Measurements from ENCODE around the gene LRRC4.

The LRRC4 gene

DNA sequence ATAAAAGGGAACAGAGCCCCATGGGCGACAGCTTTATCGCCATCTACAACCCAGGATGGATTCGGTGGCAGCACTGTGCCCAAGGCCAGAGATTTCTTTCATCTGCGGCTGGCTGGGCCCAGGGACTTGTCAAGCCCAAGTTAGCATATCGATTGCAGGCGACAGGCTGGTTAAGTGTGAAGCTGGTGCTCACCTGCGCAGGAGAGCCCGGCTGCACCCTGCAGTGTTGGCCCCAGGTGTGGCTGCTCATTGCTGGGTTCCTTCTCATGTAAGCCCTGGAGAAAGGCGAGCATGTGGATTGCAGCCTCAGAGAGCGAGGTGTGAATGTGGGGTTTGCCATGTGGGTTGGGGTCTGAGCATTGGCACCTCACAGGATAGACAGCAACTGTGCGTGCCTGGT, 40.6 kb upstream of the LRRC4 start:
- Histone ChIP-seq H3K9me3 (ENCODE audit: control insufficient read depth in 1 of 2, low read length in 2 of 2) (no peaks in the 10 kb centered on the region), H3K27me3 (ENCODE audit: low read depth, low read length) (no peaks in the 10 kb centered on the region), H3K27ac (ENCODE audit: low read length) (no peak overlapping the region), H3K36me3 (ENCODE audit: control insufficient read depth in 1 of 2, insufficient read depth in 2 of 2, low read length in 2 of 2) (peaks cover 0 to 7% of the 10 kb centered on the region in 2 donors), H3K4me3 (ENCODE audit: low read depth in 1 of 2, low read length in 2 of 2) (no peak overlapping the region), H3K4me1 (ENCODE audit: control insufficient read depth in 1 of 2, insufficient read depth in 2 of 2, low read length in 2 of 2) (peaks cover 0 to under 1% of the 10 kb centered on the region in 2 donors)

DNA sequence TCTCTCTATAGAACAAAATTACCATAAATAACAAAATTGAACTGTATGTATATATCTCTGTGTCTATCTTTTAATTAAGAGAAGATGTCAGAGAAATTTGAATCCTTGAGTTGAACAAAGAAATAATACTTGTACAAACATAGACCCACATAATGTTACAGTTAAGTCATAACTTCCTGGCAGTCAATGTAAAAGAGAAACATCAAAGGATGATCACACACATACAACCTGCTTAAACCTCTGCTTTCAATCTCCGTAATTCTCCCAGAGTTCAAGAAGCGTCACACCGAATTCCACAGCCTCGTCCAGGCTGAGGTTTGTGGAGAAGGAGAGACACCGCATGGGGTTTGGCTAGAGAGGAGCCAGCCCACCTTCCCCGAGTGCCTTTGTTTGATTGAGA, 40.1 kb upstream of the LRRC4 start:
- no peak overlapping the region for H3K27ac ChIP-seq (ENCODE audit: low read length)
- H3K4me1 ChIP-seq (ENCODE audit: control insufficient read depth in 1 of 2, insufficient read depth in 2 of 2, low read length in 2 of 2): no peaks in the 10 kb centered on the region
- H3K36me3 ChIP-seq (ENCODE audit: control insufficient read depth in 1 of 2, insufficient read depth in 2 of 2, low read length in 2 of 2): peaks cover 0 to 7% of the 10 kb centered on the region in 2 donors
- no peaks in the 10 kb centered on the region for H3K27me3 ChIP-seq (ENCODE audit: low read depth, low read length)
- no peak overlapping the region for H3K4me3 ChIP-seq (ENCODE audit: low read depth in 1 of 2, low read length in 2 of 2)
- no peaks in the 10 kb centered on the region for H3K9me3 ChIP-seq (ENCODE audit: control insufficient read depth in 1 of 2, low read length in 2 of 2)

DNA sequence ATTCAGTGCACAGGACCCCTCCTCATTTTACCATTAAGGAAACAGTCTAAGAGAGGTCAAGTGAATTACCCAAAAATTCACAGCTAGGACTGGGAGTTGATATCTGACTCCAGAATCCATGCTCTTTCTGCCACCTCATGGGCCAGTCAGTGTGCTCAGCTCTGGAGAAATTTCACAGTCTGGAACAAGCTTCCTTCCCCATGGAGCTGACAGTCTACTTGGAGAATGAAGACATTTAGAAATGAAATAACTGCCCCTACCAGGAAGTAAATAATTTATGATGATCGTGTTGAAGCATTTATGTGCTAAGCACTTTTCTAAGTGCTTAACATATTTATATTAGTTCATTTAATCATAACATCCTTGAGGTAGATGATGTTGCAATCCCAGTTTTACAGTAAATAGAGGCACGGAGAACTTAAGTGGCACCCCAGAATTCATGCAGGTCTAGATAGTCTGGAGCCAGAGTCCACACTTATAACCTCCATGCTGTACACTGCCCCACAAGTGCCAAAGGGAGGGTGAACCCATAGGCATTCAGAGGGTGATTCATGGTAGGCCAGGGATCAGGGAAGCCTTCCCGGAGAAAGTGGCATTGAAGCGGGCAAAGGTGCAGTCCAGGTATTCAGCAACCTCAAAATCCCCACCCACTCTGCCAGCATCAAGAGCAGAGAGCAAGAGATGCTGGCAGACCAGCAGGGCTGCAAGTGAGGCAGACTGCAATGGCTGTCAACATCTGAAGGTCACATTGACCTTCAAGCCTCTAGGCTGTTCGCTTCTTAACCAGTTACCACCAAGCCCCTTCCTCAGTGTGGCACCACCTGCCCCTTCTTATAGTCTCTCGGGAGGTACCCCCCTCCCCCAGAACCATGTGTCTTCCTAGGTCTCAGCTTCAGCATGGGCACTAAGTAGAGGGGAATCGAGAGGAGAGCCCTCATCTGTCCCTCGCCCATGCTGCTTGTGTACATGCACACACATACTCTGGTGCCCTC, 38.4 kb upstream of the LRRC4 start:
- H3K9me3 ChIP-seq (ENCODE audit: control insufficient read depth in 1 of 2, low read length in 2 of 2): no peaks in the 10 kb centered on the region
- H3K4me3 ChIP-seq (ENCODE audit: low read depth in 1 of 2, low read length in 2 of 2): no peak overlapping the region
- H3K27ac ChIP-seq (ENCODE audit: low read length): no peak overlapping the region
- peaks cover 0 to 6% of the 10 kb centered on the region in 2 donors for H3K36me3 ChIP-seq (ENCODE audit: control insufficient read depth in 1 of 2, insufficient read depth in 2 of 2, low read length in 2 of 2)
- no peaks in the 10 kb centered on the region for H3K4me1 ChIP-seq (ENCODE audit: control insufficient read depth in 1 of 2, insufficient read depth in 2 of 2, low read length in 2 of 2)
- no peaks in the 10 kb centered on the region for H3K27me3 ChIP-seq (ENCODE audit: low read depth, low read length)

DNA sequence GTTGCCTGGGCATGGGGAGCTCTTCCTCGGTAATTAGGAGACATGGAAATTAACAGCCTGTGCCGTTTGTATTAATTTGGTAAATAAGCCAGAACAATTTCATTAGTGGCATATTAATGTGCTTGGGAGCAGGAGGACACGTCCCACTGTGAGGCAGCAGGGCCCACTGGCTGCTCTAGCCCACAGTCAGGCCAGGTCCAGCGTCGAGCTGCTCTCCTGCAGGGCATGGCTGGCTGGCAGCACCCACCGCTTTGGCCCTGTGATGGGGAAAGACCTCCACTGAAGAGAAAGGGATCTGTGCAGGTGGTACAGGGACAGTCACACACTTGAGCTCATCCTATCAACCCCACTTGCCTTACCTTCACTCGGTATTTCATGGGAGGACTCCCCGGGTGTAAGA, 37.5 kb upstream of the LRRC4 start:
- no peak overlapping the region for H3K4me3 ChIP-seq (ENCODE audit: low read depth in 1 of 2, low read length in 2 of 2)
- H3K27ac ChIP-seq (ENCODE audit: low read length): no peak overlapping the region
- no peaks in the 10 kb centered on the region for H3K36me3 ChIP-seq (ENCODE audit: control insufficient read depth in 1 of 2, insufficient read depth in 2 of 2, low read length in 2 of 2)
- no peaks in the 10 kb centered on the region for H3K4me1 ChIP-seq (ENCODE audit: control insufficient read depth in 1 of 2, insufficient read depth in 2 of 2, low read length in 2 of 2)
- no peaks in the 10 kb centered on the region for H3K9me3 ChIP-seq (ENCODE audit: control insufficient read depth in 1 of 2, low read length in 2 of 2)
- H3K27me3 ChIP-seq (ENCODE audit: low read depth, low read length): no peaks in the 10 kb centered on the region

DNA sequence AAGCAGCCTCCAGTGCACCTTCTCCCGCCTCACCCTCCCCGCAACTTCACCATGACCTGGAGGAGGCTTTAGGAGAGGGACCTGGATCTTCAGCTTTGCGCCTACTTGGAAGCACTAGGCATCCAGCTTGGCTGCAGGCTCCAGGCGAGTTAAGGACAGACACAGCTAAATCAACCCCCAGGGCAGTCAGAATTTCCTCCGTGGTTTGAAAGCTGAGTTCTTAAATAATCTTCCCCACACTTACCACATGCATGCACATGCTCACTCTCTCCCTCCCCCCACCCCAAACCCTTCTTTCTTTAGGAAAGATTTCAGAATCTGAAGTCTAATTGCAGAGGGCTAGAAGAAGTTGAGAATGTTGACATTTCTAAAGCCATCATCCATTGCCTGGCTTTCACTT, 36.7 kb upstream of the LRRC4 start:
- H3K4me1 ChIP-seq (ENCODE audit: control insufficient read depth in 1 of 2, insufficient read depth in 2 of 2, low read length in 2 of 2): no peaks in the 10 kb centered on the region
- no peak overlapping the region for H3K4me3 ChIP-seq (ENCODE audit: low read depth in 1 of 2, low read length in 2 of 2)
- no peaks in the 10 kb centered on the region for H3K9me3 ChIP-seq (ENCODE audit: control insufficient read depth in 1 of 2, low read length in 2 of 2)
- H3K27ac ChIP-seq (ENCODE audit: low read length): no peak overlapping the region
- H3K36me3 ChIP-seq (ENCODE audit: control insufficient read depth in 1 of 2, insufficient read depth in 2 of 2, low read length in 2 of 2): no peaks in the 10 kb centered on the region
- no peaks in the 10 kb centered on the region for H3K27me3 ChIP-seq (ENCODE audit: low read depth, low read length)

DNA sequence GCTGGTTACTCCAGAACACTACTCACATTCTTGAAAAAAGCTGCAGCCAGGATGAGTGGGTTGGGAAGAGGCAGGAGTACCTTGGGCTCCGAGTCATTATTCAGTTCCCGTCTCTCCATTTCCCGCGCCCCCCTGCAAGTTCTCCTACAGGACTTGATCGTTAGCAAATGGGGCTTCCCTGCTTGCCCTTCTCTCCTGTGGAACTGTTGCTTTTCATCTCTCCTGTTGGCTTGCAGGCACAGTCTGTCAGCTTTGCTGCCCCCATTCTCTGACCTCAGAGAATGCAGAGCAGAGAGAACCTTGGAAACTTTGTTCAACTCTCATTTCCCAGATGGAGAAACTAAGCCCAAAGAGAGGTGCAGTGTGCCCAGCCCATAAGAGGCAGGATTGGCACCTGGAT, 35.6 kb upstream of the LRRC4 start:
- Histone ChIP-seq H3K36me3 (ENCODE audit: control insufficient read depth in 1 of 2, insufficient read depth in 2 of 2, low read length in 2 of 2) (no peaks in the 10 kb centered on the region), H3K27ac (ENCODE audit: low read length) (no peak overlapping the region)

DNA sequence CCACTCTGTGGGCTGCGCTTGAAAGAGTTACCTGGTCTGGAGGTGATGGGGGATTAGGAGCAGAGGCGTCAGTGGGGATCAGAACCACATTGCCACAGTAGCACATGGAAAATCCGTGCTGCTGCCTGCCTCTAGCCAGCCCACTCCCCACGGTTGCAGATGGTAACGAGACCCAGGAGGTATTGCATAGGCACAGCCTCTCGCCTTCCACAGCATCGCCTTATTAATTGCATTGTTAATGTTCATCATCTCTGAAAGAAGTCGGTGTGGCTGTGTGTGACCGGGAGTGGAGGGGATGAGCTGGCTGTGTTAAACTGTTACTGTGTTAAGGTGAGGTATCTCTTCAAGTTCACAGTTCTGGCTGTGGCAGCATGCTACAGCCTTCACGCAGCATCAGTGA, 35.2 kb upstream of the LRRC4 start:
- Histone ChIP-seq H3K27me3 (ENCODE audit: low read depth, low read length) (no peaks in the 10 kb centered on the region), H3K4me3 (ENCODE audit: low read depth in 1 of 2, low read length in 2 of 2) (no peak overlapping the region), H3K9me3 (ENCODE audit: control insufficient read depth in 1 of 2, low read length in 2 of 2) (no peaks in the 10 kb centered on the region), H3K4me1 (ENCODE audit: control insufficient read depth in 1 of 2, insufficient read depth in 2 of 2, low read length in 2 of 2) (no peaks in the 10 kb centered on the region), H3K27ac (ENCODE audit: low read length) (no peak overlapping the region), H3K36me3 (ENCODE audit: control insufficient read depth in 1 of 2, insufficient read depth in 2 of 2, low read length in 2 of 2) (no peaks in the 10 kb centered on the region)

More for the DNA sequence above, 35.6 kb upstream of the LRRC4 start:
- H3K27me3 ChIP-seq (ENCODE audit: low read depth, low read length): no peaks in the 10 kb centered on the region
- no peak overlapping the region for H3K4me3 ChIP-seq (ENCODE audit: low read depth in 1 of 2, low read length in 2 of 2)
- no peaks in the 10 kb centered on the region for H3K9me3 ChIP-seq (ENCODE audit: control insufficient read depth in 1 of 2, low read length in 2 of 2)
- no peaks in the 10 kb centered on the region for H3K4me1 ChIP-seq (ENCODE audit: control insufficient read depth in 1 of 2, insufficient read depth in 2 of 2, low read length in 2 of 2)

DNA sequence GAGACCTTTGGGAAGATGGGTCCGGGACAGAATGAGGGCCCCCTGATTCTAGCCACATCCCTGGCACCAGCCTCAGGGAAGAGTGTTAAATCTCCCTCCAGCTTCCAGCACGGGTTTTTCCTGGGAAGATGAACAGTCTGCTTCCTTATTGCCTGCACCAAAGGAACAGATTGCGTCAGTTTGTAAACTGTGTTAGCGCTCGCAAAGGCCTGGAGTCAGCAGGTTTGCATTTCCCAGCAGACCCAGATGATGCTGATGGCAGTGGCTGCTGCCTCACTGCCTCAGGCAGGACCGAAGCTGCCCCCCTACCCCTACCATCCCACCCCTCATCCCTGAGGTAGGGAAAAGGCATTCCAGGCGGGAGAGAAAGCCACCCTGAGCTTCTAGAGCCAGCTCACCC, 34.6 kb upstream of the LRRC4 start:
- H3K4me3 ChIP-seq (ENCODE audit: low read depth in 1 of 2, low read length in 2 of 2): no peak overlapping the region
- H3K36me3 ChIP-seq (ENCODE audit: control insufficient read depth in 1 of 2, insufficient read depth in 2 of 2, low read length in 2 of 2): no peaks in the 10 kb centered on the region
- no peaks in the 10 kb centered on the region for H3K9me3 ChIP-seq (ENCODE audit: control insufficient read depth in 1 of 2, low read length in 2 of 2)
- no peaks in the 10 kb centered on the region for H3K4me1 ChIP-seq (ENCODE audit: control insufficient read depth in 1 of 2, insufficient read depth in 2 of 2, low read length in 2 of 2)
- no peaks in the 10 kb centered on the region for H3K27me3 ChIP-seq (ENCODE audit: low read depth, low read length)
- no peak overlapping the region for H3K27ac ChIP-seq (ENCODE audit: low read length)

DNA sequence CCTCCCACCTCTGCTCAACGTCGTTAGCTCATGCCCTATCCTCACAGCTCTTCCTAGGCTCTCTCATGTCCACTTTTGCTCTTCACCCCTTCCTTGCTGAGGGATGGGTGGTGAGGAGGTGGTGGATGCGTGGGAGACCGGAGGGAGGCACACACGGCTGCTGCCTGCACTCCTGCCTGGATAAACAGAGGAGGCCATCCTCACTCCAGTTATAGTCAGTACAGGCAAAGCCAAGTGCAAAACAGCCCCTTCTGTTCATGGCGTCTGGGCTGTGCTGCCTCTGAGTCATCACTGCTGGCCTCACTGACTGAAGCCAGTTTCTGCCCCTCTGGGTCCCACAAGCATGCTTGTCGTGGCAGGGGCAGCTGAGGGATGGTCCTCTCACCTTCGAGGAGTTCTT, 31.9 kb upstream of the LRRC4 start:
- no peaks in the 10 kb centered on the region for H3K4me1 ChIP-seq (ENCODE audit: control insufficient read depth in 1 of 2, insufficient read depth in 2 of 2, low read length in 2 of 2)
- no peak overlapping the region for H3K4me3 ChIP-seq (ENCODE audit: low read depth in 1 of 2, low read length in 2 of 2)
- no peaks in the 10 kb centered on the region for H3K27me3 ChIP-seq (ENCODE audit: low read depth, low read length)
- H3K9me3 ChIP-seq (ENCODE audit: control insufficient read depth in 1 of 2, low read length in 2 of 2): no peaks in the 10 kb centered on the region
- H3K27ac ChIP-seq (ENCODE audit: low read length): no peak overlapping the region
- H3K36me3 ChIP-seq (ENCODE audit: control insufficient read depth in 1 of 2, insufficient read depth in 2 of 2, low read length in 2 of 2): no peaks in the 10 kb centered on the region

DNA sequence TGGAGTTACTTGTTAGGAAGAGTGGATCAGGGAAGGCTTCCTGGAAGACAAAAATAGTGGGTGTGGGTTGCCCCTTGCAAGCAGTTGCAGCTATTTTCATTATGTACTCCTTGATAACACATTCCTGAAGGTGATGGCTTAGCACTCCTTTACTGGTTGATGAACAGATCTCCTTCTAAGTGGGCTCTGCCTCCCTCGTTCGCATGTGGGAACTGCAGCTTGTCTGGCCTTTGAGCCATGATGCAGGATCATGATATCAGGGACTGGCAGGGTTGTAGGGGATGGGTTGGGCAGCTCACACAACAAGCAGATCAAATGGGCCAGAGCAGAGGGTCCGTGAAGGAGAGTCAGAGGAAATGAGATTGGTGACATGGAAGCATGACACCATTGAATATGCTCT, 28.8 kb upstream of the LRRC4 start:
- H3K4me3 ChIP-seq (ENCODE audit: low read depth in 1 of 2, low read length in 2 of 2): no peak overlapping the region
- H3K4me1 ChIP-seq (ENCODE audit: control insufficient read depth in 1 of 2, insufficient read depth in 2 of 2, low read length in 2 of 2): no peaks in the 10 kb centered on the region
- no peak overlapping the region for H3K27ac ChIP-seq (ENCODE audit: low read length)
- no peaks in the 10 kb centered on the region for H3K9me3 ChIP-seq (ENCODE audit: control insufficient read depth in 1 of 2, low read length in 2 of 2)
- H3K27me3 ChIP-seq (ENCODE audit: low read depth, low read length): no peaks in the 10 kb centered on the region
- H3K36me3 ChIP-seq (ENCODE audit: control insufficient read depth in 1 of 2, insufficient read depth in 2 of 2, low read length in 2 of 2): no peaks in the 10 kb centered on the region

DNA sequence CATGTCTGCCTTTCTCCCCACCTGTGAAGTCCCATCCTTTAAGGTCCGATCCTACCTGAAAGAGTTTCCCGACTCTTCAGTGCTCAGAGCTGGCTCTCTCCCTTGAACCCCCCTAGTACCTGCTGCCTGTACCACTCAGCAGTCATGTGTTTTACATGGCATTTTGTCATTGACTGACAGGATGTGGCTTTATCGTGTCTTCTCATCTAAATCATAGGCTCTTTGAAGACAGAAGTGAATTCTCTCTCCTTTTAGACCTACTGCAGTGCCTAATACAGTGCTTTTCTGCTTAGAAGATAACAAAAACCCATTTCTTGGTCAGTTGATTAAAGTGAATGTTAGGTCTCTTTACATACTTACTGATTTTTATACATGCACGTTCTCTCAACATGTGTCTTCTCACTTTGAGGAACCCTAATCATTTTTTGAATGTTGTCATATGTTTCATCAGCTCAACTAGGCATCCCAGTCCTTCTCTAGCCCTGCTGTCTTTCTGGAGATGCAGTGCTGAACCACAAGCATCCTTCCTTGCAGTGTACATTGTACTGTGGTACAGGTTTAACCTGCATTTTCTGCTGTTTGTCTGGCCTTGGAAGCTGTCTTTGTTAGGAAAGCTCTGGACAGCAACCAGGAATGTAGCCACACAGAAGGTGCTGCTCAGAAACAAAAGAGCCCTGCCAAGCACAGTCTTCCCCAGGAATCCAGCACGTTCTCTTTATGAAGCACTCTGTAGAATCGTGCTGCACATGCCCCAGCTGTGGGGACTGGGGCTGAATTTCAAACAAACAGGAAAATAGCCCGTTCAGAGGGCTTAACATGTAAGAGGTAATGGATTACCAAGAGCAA, 28.1 kb upstream of the LRRC4 start:
- Histone ChIP-seq H3K4me1 (ENCODE audit: control insufficient read depth in 1 of 2, insufficient read depth in 2 of 2, low read length in 2 of 2) (no peaks in the 10 kb centered on the region), H3K36me3 (ENCODE audit: control insufficient read depth in 1 of 2, insufficient read depth in 2 of 2, low read length in 2 of 2) (no peaks in the 10 kb centered on the region), H3K9me3 (ENCODE audit: control insufficient read depth in 1 of 2, low read length in 2 of 2) (no peaks in the 10 kb centered on the region), H3K4me3 (ENCODE audit: low read depth in 1 of 2, low read length in 2 of 2) (no peak overlapping the region), H3K27ac (ENCODE audit: low read length) (no peak overlapping the region), H3K27me3 (ENCODE audit: low read depth, low read length) (no peaks in the 10 kb centered on the region)
